ENCODE data around the gene PAEP.

Gene PAEP

GRCh38 chr9:135579356-135579755 lies 17.8 kb downstream of the PAEP start:
- DNase-seq (ENCODE audit: low read depth in 3 of 3) = no peak

GRCh38 chr9:135579889-135580660 lies 18.5 kb downstream of the PAEP start:
- no peak for DNase-seq (ENCODE audit: low read depth in 3 of 3)

GRCh38 chr9:135580664-135581380 lies 19.3 kb downstream of the PAEP start:
- no peak for DNase-seq (ENCODE audit: low read depth in 3 of 3)

GRCh38 chr9:135581636-135582426 lies 20.3 kb downstream of the PAEP start:
- DNase-seq (ENCODE audit: low read depth in 3 of 3) = no peak

- no peak for DNase-seq (ENCODE audit: low read depth in 3 of 3)
These were observed 21.0 kb downstream of the PAEP start for GRCh38 chr9:135582541-135582940.

GRCh38 chr9:135582966-135583687 lies 21.6 kb downstream of the PAEP start:
- no peak for DNase-seq (ENCODE audit: low read depth in 3 of 3)

- DNase-seq (ENCODE audit: low read depth in 3 of 3) = no peak
These were observed 22.1 kb downstream of the PAEP start for GRCh38 chr9:135583688-135584011.

- DNase-seq (ENCODE audit: low read depth in 3 of 3) = no peak
These were observed 22.8 kb downstream of the PAEP start for GRCh38 chr9:135584371-135584770.

GRCh38 chr9:135584934-135585333 lies 23.4 kb downstream of the PAEP start:
- no peak for DNase-seq (ENCODE audit: low read depth in 3 of 3)

- no peak for DNase-seq (ENCODE audit: low read depth in 3 of 3)
These were observed 25.1 kb downstream of the PAEP start for GRCh38 chr9:135586601-135587109.

- DNase-seq (ENCODE audit: low read depth in 3 of 3) = no peak
These were observed 26.1 kb downstream of the PAEP start for GRCh38 chr9:135587658-135588057.

GRCh38 chr9:135588371-135588770 lies 26.8 kb downstream of the PAEP start:
- no peak for DNase-seq (ENCODE audit: low read depth in 3 of 3)

GRCh38 chr9:135588886-135589595 lies 27.5 kb downstream of the PAEP start:
- no peak for DNase-seq (ENCODE audit: low read depth in 3 of 3)

GRCh38 chr9:135589596-135590485 lies 28.3 kb downstream of the PAEP start:
- no peak for DNase-seq (ENCODE audit: low read depth in 3 of 3)

GRCh38 chr9:135590486-135591079 lies 29.0 kb downstream of the PAEP start:
- DNase-seq (ENCODE audit: low read depth in 3 of 3) = no peak

- DNase-seq (ENCODE audit: low read depth in 3 of 3) = no peak
These were observed 30.2 kb downstream of the PAEP start for GRCh38 chr9:135591506-135592330.

- DNase-seq (ENCODE audit: low read depth in 3 of 3) = no peak
These were observed 30.7 kb downstream of the PAEP start for GRCh38 chr9:135592331-135592590.

GRCh38 chr9:135592625-135593024 lies 31.1 kb downstream of the PAEP start:
- DNase-seq (ENCODE audit: low read depth in 3 of 3) = no peak

GRCh38 chr9:135596211-135596610 lies 34.7 kb downstream of the PAEP start:
- no peak for DNase-seq (ENCODE audit: low read depth in 3 of 3)

All from stimulated activated CD4-positive, alpha-beta T cell treated with anti-CD3 and anti-CD28 coated beads, TNF-alpha, amount 100 ng/mL, for 24 hours (primary cell).